ENCODE results near the gene KRT7.
A peak's percentile ranks its signal among the peaks of the same experiment; 100 is the strongest.

Gene KRT7

GRCh38 chr12:52228931-52229330, 4.1 kb upstream of the KRT7 start:
- H3K27ac ChIP-seq (ENCODE audit: low read length, poor library complexity, severe bottlenecking) = no peak overlapping the region
- DNase-seq = no peak
- no peak overlapping the region for H4K91ac ChIP-seq (ENCODE audit: low read length)
- H3K27me3 ChIP-seq (ENCODE audit: control insufficient read depth in 1 of 2, insufficient read depth in 1 of 2, low read length in 2 of 2) = peaks cover 8 to 24% of the 10 kb centered on the region in 2 experiments
- peaks cover 45% of the 10 kb centered on the region for H3K4me1 ChIP-seq (ENCODE audit: control insufficient read depth, insufficient read depth, low read depth, low read length)
- H3K79me1 ChIP-seq (replicated peaks; ENCODE audit: low read length, poor library complexity, severe bottlenecking) = no peaks in the 10 kb centered on the region
- no peak overlapping the region for H3K4me3 ChIP-seq (ENCODE audit: insufficient read depth in 1 of 2, low read depth in 1 of 2, low read length in 2 of 2)
- H2BK12ac ChIP-seq (ENCODE audit: low read length in 2 of 2) = no peak overlapping the region
- no peak overlapping the region for H3K23ac ChIP-seq (ENCODE audit: low read length in 2 of 2)
- H3K36me3 ChIP-seq (ENCODE audit: control insufficient read depth in 1 of 2, insufficient read depth in 2 of 2, low read depth in 1 of 2, low read length in 2 of 2) = peaks cover 0 to 3% of the 10 kb centered on the region in 2 experiments
- H3K9me3 ChIP-seq (ENCODE audit: control insufficient read depth, low read length) = peaks cover 9% of the 10 kb centered on the region
- no peak overlapping the region for H2BK15ac ChIP-seq (ENCODE audit: low read depth, poor library complexity, severe bottlenecking)
- no peak overlapping the region for H3K9ac ChIP-seq (ENCODE audit: low read length)
- no peak overlapping the region for H3K14ac ChIP-seq (ENCODE audit: low read length in 2 of 2)
- H2AFZ ChIP-seq (ENCODE audit: low read depth, low read length) = no peak overlapping the region
- no peak overlapping the region for H2BK120ac ChIP-seq (ENCODE audit: low read depth, low read length)
- H4K8ac ChIP-seq (ENCODE audit: low read length) = no peak overlapping the region
- H2BK5ac ChIP-seq (ENCODE audit: low read depth, low read length, poor library complexity, severe bottlenecking) = no peak overlapping the region
- WGBS = 96% methylated on average over 6 of the region's 6 CpGs
- peak overlapping the region; percentile 58 for H2AK5ac ChIP-seq (ENCODE audit: low read length, severe bottlenecking)
- H3K4ac ChIP-seq (ENCODE audit: low read depth in 1 of 2, low read length in 2 of 2) = no peak overlapping the region
- H3K18ac ChIP-seq (ENCODE audit: low read depth in 1 of 2, low read length in 2 of 2) = no peak overlapping the region
- H3K4me2 ChIP-seq (ENCODE audit: low read length, poor library complexity, severe bottlenecking) = no peak overlapping the region

GRCh38 chr12:52229836-52230343, 3.2 kb upstream of the KRT7 start:
- H2AFZ ChIP-seq (ENCODE audit: low read depth, low read length) = no peak overlapping the region
- H3K4me1 ChIP-seq (ENCODE audit: control insufficient read depth, insufficient read depth, low read depth, low read length) = peaks cover 48% of the 10 kb centered on the region
- no peak overlapping the region for H3K4me2 ChIP-seq (ENCODE audit: low read length, poor library complexity, severe bottlenecking)
- no peak overlapping the region for H3K4me3 ChIP-seq (ENCODE audit: insufficient read depth in 1 of 2, low read depth in 1 of 2, low read length in 2 of 2)
- no peak overlapping the region for H3K9ac ChIP-seq (ENCODE audit: low read length)
- peak overlapping the region; percentile 89 for H2AK5ac ChIP-seq (ENCODE audit: low read length, severe bottlenecking)
- peak overlapping the region in 1 of 2 experiments; percentile 18 for H3K18ac ChIP-seq (ENCODE audit: low read depth in 1 of 2, low read length in 2 of 2)
- no peak overlapping the region for H2BK120ac ChIP-seq (ENCODE audit: low read depth, low read length)
- no peak overlapping the region for H4K8ac ChIP-seq (ENCODE audit: low read length)
- no peak overlapping the region for H3K14ac ChIP-seq (ENCODE audit: low read length in 2 of 2)
- no peak overlapping the region for H4K91ac ChIP-seq (ENCODE audit: low read length)
- H3K27ac ChIP-seq (ENCODE audit: low read length, poor library complexity, severe bottlenecking) = peak overlapping the region; percentile 58
- peaks cover 0 to 5% of the 10 kb centered on the region in 2 experiments for H3K36me3 ChIP-seq (ENCODE audit: control insufficient read depth in 1 of 2, insufficient read depth in 2 of 2, low read depth in 1 of 2, low read length in 2 of 2)
- 91% methylated on average over 2 of the region's 2 CpGs for WGBS
- H2BK5ac ChIP-seq (ENCODE audit: low read depth, low read length, poor library complexity, severe bottlenecking) = no peak overlapping the region
- H3K9me3 ChIP-seq (ENCODE audit: control insufficient read depth, low read length) = peaks cover 3% of the 10 kb centered on the region
- H3K27me3 ChIP-seq (ENCODE audit: control insufficient read depth in 1 of 2, insufficient read depth in 1 of 2, low read length in 2 of 2) = peaks cover 8 to 24% of the 10 kb centered on the region in 2 experiments
- no peak overlapping the region for H3K23ac ChIP-seq (ENCODE audit: low read length in 2 of 2)
- no peak overlapping the region for H3K4ac ChIP-seq (ENCODE audit: low read depth in 1 of 2, low read length in 2 of 2)
- no peak overlapping the region for H2BK15ac ChIP-seq (ENCODE audit: low read depth, poor library complexity, severe bottlenecking)
- no peak overlapping the region for H2BK12ac ChIP-seq (ENCODE audit: low read length in 2 of 2)
- no peaks in the 10 kb centered on the region for H3K79me1 ChIP-seq (replicated peaks; ENCODE audit: low read length, poor library complexity, severe bottlenecking)
- DNase-seq = no peak

- Histone ChIP-seq H3K23ac (ENCODE audit: low read length in 2 of 2) (peak overlapping the region in 1 of 2 experiments; percentile 54), H3K14ac (ENCODE audit: low read length in 2 of 2) (peak overlapping the region in 1 of 2 experiments; percentile 30), H3K4me1 (ENCODE audit: control insufficient read depth, insufficient read depth, low read depth, low read length) (peaks cover 48% of the 10 kb centered on the region), H3K4me2 (ENCODE audit: low read length, poor library complexity, severe bottlenecking) (no peak overlapping the region), H4K8ac (ENCODE audit: low read length) (no peak overlapping the region), H3K36me3 (ENCODE audit: control insufficient read depth in 1 of 2, insufficient read depth in 2 of 2, low read depth in 1 of 2, low read length in 2 of 2) (peaks cover 0 to 9% of the 10 kb centered on the region in 2 experiments), H2AFZ (ENCODE audit: low read depth, low read length) (no peak overlapping the region), H2BK12ac (ENCODE audit: low read length in 2 of 2) (peak overlapping the region; percentile 23 to 59), H3K27me3 (ENCODE audit: control insufficient read depth in 1 of 2, insufficient read depth in 1 of 2, low read length in 2 of 2) (peaks cover 8 to 24% of the 10 kb centered on the region in 2 experiments), H3K4ac (ENCODE audit: low read depth in 1 of 2, low read length in 2 of 2) (no peak overlapping the region), H2BK5ac (ENCODE audit: low read depth, low read length, poor library complexity, severe bottlenecking) (no peak overlapping the region), H4K91ac (ENCODE audit: low read length) (no peak overlapping the region), H3K18ac (ENCODE audit: low read depth in 1 of 2, low read length in 2 of 2) (peak overlapping the region; percentile 16 to 55), H2BK120ac (ENCODE audit: low read depth, low read length) (no peak overlapping the region), H2AK5ac (ENCODE audit: low read length, severe bottlenecking) (peak overlapping the region; percentile 83), H3K4me3 (ENCODE audit: insufficient read depth in 1 of 2, low read depth in 1 of 2, low read length in 2 of 2) (peak overlapping the region in 1 of 2 experiments; percentile 36), H3K9ac (ENCODE audit: low read length) (peak overlapping the region; percentile 2), H3K79me1 (replicated peaks; ENCODE audit: low read length, poor library complexity, severe bottlenecking) (no peaks in the 10 kb centered on the region), H2BK15ac (ENCODE audit: low read depth, poor library complexity, severe bottlenecking) (no peak overlapping the region), H3K27ac (ENCODE audit: low read length, poor library complexity, severe bottlenecking) (peak overlapping the region; percentile 80), H3K9me3 (ENCODE audit: control insufficient read depth, low read length) (peaks cover 2% of the 10 kb centered on the region)
- WGBS = 66% methylated on average over 6 of the region's 8 CpGs
- DNase-seq = peak; percentile 56
Observed at GRCh38 chr12:52230364-52231281, 2.4 kb upstream of the KRT7 start.

Data from mesenchymal stem cell (in vitro differentiated cells and primary cell).